Measurements from ENCODE around the gene ITPRID1. TPM values are rescaled to one million over a fixed set of nuclear protein-coding genes. Genes with fewer than 3 reads are reported as not detected.

ITPRID1 gene
- total RNA-seq, 1 donor from 2014 or later: not detected

DNA sequence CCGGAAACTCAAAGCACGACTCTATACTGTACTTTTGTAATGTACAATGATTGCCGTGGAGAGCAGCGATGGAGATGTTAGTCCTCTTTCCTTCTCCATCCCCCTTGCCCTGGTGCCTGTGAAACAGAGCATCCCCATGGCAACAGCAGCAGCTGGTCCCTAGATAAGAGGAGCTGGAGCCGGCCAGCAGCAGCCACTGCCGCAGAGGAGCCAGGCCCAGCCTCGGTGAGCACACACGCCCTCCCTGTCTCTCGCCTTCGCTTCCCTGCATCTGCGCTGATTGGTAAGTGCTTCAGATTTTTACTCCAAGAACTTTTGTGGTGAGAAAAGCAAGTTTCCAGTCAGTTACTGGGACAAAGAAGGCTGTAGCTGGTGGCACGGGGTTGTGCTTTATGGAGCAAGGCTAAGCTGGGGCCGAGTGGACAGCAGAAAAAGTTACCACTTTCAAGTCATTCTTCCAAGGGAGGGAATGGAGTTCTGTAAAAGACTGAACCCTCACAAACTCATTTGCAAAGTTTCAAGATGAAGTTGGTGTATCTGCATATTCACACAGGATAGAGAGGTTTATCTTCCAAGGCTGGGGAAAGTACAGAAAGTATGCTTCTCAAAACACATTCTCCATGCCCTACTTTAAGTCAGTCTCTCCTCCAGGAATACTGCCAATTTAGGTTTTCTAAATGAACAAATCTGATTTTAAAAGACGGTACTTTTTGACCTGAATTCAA lies 173.3 kb downstream of the ITPRID1 start, which contains the start of gene PPP1R17:
Gene PPP1R17 (plus strand): TSS at position 192 of the 725 bp plus-strand sequence. CDS start 5,227 bp downstream, outside the sequence.
- intact Hi-C loops (cut with DNase I): no loop called here
- no peak for DNase-seq (ENCODE audit: low spot score)

DNA sequence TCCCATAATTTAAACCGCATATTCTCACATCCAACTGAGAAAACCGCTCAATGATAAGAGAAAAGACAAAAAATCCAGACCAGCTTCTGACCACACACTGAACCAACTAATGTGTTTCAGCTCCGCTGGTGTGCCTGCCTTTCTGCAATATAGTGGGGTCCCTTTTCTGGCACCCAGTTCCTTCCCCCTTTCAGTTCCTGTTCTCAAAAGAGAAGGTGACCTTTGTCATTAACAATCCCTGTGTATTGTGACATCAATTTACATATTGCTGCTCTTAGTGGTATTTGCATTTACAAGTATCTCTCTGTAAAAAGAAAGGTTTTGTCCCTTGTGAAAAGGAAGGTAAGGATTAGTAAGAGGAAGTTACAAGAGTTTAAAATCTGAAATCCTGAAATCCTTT lies 174.5 kb downstream of the ITPRID1 start:
- intact Hi-C loops (cut with DNase I): no loop called here
- no peak for DNase-seq (ENCODE audit: low spot score)

DNA sequence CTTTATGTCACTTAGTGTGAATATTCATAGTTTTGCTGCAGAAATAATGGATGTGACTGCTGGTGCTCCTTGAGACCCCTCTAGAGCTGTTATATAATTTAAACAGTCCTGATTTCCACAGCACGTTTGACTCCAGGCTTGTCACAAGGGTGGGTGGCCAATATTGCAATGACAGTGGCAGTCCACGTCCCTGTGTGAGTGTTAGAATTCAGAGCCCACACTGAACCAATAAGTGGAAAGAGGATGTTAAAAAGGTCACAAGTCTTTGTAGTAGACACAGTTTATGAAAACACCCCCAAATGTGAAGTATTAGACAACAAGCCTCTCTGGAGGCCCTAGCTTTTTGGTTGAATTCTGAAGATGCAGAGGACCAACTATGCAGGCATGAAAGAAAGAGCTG lies 175.1 kb downstream of the ITPRID1 start:
- intact Hi-C loops (cut with DNase I): no loop called here
- no peak for DNase-seq (ENCODE audit: low spot score)

DNA sequence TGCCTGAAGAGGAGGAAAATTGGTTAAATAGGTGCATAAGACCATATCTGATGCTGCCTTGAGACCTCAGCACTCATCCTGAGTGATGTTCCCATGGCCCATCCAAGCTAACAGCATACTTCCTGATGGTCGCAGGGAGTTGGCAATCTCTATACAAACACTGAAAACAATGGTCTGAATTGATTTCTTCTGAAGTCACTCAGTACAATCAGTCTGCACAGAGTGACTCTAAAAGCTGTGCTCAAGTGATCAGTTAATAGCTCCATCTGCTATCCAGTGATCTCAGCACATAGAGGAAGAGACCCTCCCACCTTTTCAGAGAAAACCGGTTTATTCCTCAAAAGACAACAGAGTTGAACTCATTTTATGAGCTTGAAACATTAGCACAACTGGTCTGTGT lies 177.0 kb downstream of the ITPRID1 start:
- intact Hi-C loops (cut with DNase I): no loop called here

DNA sequence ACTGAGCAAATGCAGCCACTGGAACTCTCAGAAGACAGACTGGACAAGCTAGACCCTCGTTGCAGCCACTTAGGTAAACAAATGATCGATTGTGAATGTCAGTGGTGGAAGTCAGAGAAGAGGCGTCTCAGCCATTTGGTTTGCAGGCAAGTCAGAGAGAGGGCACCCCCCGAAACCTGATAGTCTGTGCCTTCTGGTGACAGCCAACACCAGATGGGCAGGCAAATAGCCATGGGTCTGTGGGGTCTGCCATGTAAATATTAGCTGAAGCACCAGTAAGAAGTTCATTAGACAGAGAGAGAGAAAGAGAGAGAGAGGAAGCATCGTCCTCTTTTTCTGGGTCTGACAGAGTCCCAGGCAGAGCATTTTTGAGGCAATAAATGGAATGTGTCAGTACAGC lies 178.6 kb downstream of the ITPRID1 start:
- no peak for DNase-seq (ENCODE audit: low spot score)
- intact Hi-C loops (cut with DNase I): no loop called here

More for the DNA sequence above, 177.0 kb downstream of the ITPRID1 start:
- DNase-seq (ENCODE audit: low spot score): no peak

DNA sequence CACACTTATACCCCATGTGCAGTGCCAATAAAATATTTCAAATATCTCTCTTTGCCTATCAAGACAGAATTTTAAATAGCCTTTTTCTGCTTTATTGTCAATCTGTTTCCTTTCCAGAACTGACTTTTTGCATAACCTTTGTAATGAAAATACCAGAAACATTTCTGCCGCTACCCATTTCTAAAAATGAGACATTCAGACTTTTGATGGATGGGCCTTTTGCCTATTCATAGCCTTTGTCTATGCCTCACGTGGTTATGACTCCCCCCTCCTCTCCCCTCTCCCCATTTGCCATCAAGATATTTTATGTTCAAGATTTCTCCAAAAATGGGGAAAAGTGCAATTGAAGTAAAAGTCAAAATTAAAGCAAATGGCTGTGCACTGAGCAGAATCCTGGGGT lies 179.0 kb downstream of the ITPRID1 start:
- intact Hi-C loops (cut with DNase I): no loop called here
- no peak for DNase-seq (ENCODE audit: low spot score)

DNA sequence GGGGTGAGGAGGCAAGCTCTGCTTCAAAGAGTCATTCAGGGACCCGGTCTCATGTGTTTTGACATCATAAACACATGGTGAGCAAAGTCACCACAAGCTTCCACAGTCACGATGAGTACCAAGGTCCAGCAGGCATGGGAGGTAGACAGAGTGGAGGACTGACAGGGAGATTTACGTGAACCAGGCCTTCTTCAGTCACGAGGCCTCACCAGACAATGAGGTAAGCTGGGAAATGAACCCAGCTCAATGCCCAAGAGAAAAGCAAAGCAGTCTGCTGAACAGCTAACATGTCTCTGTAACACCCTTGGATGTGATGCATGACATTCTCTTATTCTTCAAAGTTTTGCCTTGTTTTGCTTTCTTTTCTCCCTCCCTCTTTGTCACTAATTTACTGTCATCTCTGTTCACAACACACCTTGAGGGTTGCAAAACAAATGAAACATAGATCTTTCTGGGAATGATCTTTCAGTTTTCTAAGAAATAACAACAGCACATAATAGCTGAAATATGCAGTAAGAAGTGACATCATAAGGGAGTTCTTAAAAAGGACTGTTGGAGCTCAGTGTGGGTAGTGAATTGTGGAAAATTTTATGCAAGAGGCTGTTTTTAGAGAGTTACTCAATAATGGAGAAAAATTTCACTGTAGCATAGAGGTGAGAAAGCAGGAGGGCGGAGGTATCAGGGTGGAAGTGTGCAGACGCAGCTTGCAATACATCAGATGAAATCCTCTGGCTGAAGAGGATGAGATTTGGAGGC lies 182.1 kb downstream of the ITPRID1 start:
- intact Hi-C loops (cut with DNase I): no loop called here
- no peak for DNase-seq (ENCODE audit: low spot score)

DNA sequence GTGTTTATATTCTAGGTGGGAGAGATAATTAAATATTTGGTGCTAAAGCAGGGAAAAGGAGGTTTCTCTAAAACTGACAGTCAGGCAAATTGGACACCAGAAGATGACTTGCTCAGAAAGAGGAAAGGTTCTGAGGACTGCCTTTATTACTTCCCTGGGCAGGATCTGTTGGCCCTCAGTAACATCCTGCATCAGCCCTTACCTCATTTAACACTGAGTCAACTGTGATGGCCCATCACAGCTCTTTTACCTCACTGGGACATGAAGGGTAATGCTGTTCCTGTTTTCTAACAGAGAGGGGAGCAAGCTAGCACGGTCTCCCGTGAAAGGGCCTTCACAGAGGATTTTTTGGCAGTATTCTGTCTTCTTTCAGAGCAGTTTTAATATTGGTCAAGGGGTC lies 185.2 kb downstream of the ITPRID1 start:
- intact Hi-C loops (cut with DNase I): no loop called here
- DNase-seq (ENCODE audit: low spot score): no peak

DNA sequence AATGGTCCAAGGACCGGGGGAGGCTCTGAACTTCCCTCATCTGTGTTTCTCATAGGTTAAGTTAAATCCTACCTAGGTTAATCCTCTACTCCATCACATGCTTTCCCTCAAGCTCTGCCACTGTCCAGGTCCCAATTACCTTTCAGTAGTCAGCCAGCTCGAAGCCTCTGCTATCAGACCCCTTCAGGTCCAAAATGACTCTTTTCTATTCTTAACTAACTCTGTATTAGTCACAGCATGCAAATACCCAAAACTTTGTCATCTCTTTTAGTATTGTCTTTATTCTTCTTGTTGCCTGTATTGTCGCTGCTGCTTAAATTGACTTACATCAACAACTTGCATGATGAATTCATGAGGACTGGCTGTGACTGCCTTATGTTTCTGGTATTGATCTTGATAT lies 188.5 kb downstream of the ITPRID1 start:
- no peak for DNase-seq (ENCODE audit: low spot score)
- intact Hi-C loops (cut with DNase I): no loop called here

DNA sequence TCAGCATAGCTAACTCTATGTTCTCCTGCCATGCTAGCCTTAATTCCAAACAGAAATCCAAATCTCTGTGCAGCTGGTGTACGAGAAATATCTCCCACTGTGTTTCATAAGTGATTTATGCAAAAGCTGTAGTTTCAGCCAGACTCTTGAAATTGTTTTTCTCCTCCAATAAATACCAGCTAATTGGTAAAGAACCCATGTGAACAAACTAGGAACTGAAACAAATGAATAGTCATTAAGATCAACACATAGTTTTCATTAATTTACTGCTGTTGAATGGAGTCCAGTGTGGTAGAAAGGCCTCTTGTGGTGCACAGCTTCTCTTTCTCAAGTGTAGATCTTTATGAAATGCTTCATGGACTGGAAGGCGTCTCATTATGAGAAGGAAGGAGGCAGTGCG lies 191.5 kb downstream of the ITPRID1 start:
- intact Hi-C loops (cut with DNase I): no loop called here
- DNase-seq (ENCODE audit: low spot score): no peak

DNA sequence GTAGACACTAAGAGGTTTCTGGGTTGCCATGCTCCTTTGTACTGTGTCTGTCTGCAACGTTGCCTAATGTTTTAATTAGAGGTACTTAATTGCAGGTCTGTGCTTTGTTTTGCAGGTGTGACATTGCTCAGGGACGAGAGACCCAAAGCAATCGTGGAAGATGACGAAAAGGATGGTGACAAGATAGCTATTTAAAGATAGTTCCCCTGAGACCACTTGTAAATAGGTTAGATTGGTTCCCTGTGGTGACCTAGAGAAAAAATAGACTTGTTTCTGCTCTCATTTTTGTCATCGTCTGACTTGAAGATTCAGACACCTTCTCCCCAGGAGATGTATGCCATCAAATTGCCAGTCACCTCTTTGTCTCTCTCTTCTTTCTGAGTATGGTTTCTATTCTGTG lies 193.2 kb downstream of the ITPRID1 start:
- DNase-seq (ENCODE audit: low spot score): no peak
- intact Hi-C loops (cut with DNase I): no loop called here

Other genes with a start within 250 kb of the ITPRID1 start
- gene NEUROD6, start 173.4 kb upstream of the ITPRID1 start, total RNA-seq: not detected
- gene PPP1R17, start 173.1 kb downstream of the ITPRID1 start, total RNA-seq: not detected

Measured in cardiac septum (tissue), 1 donor.